GM19328 (cell line): ENCODE measurements around the gene RPL7A.
"Not testable (repeated sequence)": the region's sequence is repeated elsewhere in the genome, so short reads cannot be mapped to it uniquely, and the experiment has no call there.

ENCODE experiments used
- ATAC-seq: cut with Tn5 transposase; IDR thresholded peaks from one replicate; pipeline ENCODE4 v1.9.1; 2021; ENCODE audit warnings: mild to moderate bottlenecking, moderate library complexity; ENCODE audit not compliant: unreplicated experiment

The RPL7A gene

GRCh38 chr9:133386338-133386737 is 38.3 kb downstream of the RPL7A start:
- ATAC-seq = no peak

- ATAC-seq = no peak
These were observed 39.7 kb downstream of the RPL7A start for GRCh38 chr9:133387680-133388079.

DNA sequence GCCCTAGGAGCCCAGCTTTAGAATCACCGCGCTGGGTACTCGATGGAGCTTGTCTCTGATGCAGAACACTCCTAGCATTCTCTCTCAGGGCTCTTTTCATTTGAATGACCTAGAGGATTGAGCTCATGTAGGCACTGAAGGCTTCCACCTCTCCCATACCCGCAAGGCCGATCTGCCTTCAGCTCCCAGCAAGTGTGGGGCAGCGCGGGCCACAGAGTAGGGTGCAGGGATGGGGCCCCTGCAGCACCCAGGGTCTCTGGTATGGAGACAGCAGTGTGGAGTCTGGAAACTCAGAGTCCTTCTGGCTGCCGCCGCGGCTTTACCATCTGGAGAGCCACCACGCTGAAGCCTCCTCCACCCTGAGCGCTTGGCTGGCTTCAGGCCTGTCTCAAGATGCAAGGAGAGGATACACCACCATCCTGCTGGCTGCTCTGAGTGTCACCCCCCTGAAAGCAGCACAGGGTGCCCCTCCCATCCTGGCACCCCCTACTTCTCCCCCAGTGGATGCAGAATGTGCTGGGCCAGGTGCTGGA is 41.1 kb downstream of the RPL7A start:
- no peak for ATAC-seq

DNA sequence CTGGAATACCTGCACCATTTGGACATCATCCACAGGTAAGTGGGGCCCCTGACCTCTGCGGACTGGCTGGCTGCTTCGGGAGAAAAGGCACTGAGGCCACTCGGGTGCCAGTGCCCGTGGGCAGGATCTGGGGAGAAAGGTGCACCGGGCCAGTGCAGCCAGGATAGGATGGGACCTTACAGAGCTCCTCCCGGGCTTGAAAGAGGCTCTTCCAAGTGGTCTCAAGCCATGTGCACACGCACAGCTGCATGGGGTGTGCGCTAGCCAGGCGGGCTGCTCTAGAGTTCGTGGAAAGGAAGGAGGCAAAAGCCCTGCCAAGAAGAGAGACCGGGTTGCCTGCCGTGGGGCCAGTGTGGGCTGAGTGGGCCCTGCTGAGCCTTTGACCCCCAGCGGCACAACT is 41.5 kb downstream of the RPL7A start:
- no peak for ATAC-seq

DNA sequence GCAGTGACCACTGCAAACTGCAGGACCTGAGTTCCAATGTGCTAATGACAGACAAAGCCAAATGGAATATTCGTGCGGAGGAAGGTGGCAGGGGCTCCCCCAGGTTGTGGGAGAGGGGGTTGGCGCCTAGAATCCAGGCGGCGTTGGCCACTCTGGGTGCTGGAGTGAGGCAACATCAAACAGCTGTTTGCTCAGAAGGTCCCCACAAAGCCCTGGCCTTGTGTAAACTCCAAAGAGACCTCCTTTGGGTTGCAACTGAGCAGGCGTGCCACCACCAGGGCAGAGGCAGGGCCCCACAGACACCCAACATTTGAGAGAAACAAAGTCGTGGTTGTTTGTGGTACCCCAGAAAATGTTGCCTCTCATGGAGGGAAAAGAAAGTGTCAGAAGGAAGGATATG is 42.7 kb downstream of the RPL7A start:
- ATAC-seq = no peak

GRCh38 chr9:133391449-133391848 is 43.4 kb downstream of the RPL7A start:
- ATAC-seq = not testable (repeated sequence)

GRCh38 chr9:133392308-133392707 is 44.3 kb downstream of the RPL7A start:
- ATAC-seq = not testable (repeated sequence)

DNA sequence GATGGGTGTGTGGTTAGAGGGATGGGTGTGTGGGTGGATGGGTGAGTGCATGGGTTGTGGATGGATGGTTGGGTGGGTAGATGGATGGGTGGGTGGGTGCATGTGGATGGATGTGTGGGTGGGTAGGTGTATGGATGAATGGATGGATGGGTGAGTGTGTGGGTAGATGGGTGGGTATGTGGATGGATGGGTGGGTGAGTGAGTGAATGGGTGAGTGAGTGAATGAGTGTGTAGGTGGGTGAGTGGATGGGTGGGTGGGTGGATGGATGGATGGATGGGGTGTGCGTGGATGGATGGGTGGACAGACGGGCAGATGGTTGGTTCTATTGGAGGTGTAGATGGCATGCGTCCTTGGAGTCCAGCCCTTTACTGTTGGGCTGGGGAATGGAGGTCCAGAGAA is 45.4 kb downstream of the RPL7A start:
- no peak for ATAC-seq

GRCh38 chr9:133394687-133395271 is 46.8 kb downstream of the RPL7A start:
- no peak for ATAC-seq

DNA sequence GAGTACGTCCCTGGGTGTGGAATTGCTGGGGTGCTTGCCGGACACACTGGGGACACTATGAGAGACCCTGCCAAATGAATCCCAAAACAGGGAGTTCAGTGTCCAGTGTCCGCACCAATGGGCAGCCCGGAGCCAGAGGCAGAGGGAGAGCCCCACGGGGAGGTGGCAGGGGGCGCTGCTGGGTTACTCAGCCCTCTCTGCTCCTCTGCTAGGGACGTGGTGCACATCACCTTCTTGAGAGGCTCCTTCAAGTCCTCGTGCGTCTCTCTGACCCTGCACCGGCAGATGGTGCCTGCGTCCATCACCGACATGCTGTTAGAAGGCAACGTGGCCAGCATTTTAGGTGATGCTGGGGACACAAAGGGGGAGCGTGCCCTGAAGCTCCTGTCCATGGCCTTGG is 48.9 kb downstream of the RPL7A start:
- ATAC-seq = no peak

GRCh38 chr9:133397370-133397769 is 49.4 kb downstream of the RPL7A start:
- ATAC-seq = no peak

GRCh38 chr9:133397895-133398294 is 49.9 kb downstream of the RPL7A start:
- ATAC-seq = no peak

- ATAC-seq = no peak
These were observed 52.3 kb downstream of the RPL7A start for GRCh38 chr9:133400292-133400691.
